Activated gamma-delta T cell (primary cell): ENCODE measurements around the gene XPNPEP2.

Experiments used
- DNase-seq: peaks from one replicate; lab custom pipeline; 2025; lab: John Stamatoyannopoulos, UW
- total RNA-seq, 2 donors: gene quantifications; one replicate each; lab custom pipeline; 2026; lab: John Stamatoyannopoulos, UW

Gene XPNPEP2
- total RNA-seq: 0.36 to 0.70 reads per million in 2 donors

- DNase-seq: no peak
Observed at GRCh38 chrX:129738466-129739308, at the start of gene XPNPEP2. Gene XPNPEP2 (plus strand): TSS chrX:129738979. CDS start chrX:129739214, 235 bp downstream.

GRCh38 chrX:129689796-129690195, 49.0 kb upstream of the XPNPEP2 start:
- no peak for DNase-seq

GRCh38 chrX:129690435-129690834, 48.3 kb upstream of the XPNPEP2 start:
- no peak for DNase-seq

GRCh38 chrX:129693354-129693753, 45.4 kb upstream of the XPNPEP2 start:
- no peak for DNase-seq

- no peak for DNase-seq
Observed at GRCh38 chrX:129694805-129695204, 44.0 kb upstream of the XPNPEP2 start.

- no peak for DNase-seq
Observed at GRCh38 chrX:129695535-129695934, 43.2 kb upstream of the XPNPEP2 start.

- DNase-seq: no peak
Observed at GRCh38 chrX:129695937-129696336, 42.8 kb upstream of the XPNPEP2 start.

GRCh38 chrX:129696463-129697155, 42.2 kb upstream of the XPNPEP2 start:
- no peak for DNase-seq

- no peak for DNase-seq
Observed at GRCh38 chrX:129697204-129697829, 41.5 kb upstream of the XPNPEP2 start.

- no peak for DNase-seq
Observed at GRCh38 chrX:129698150-129698549, 40.6 kb upstream of the XPNPEP2 start.

- DNase-seq: no peak
Observed at GRCh38 chrX:129700536-129700935, 38.2 kb upstream of the XPNPEP2 start.

GRCh38 chrX:129701624-129702069, 37.1 kb upstream of the XPNPEP2 start:
- no peak for DNase-seq

GRCh38 chrX:129704491-129704890, 34.3 kb upstream of the XPNPEP2 start:
- DNase-seq: no peak

GRCh38 chrX:129705377-129705925, 33.3 kb upstream of the XPNPEP2 start:
- DNase-seq: no peak

GRCh38 chrX:129705988-129706387, 32.8 kb upstream of the XPNPEP2 start:
- DNase-seq: no peak

- no peak for DNase-seq
Observed at GRCh38 chrX:129706400-129707072, 32.2 kb upstream of the XPNPEP2 start.

- DNase-seq: no peak
Observed at GRCh38 chrX:129714581-129714980, 24.2 kb upstream of the XPNPEP2 start.

GRCh38 chrX:129716507-129716906, 22.3 kb upstream of the XPNPEP2 start:
- no peak for DNase-seq

- no peak for DNase-seq
Observed at GRCh38 chrX:129717892-129718291, 20.9 kb upstream of the XPNPEP2 start.

GRCh38 chrX:129718676-129719075, 20.1 kb upstream of the XPNPEP2 start:
- DNase-seq: no peak

- DNase-seq: no peak
Observed at GRCh38 chrX:129719268-129719667, 19.5 kb upstream of the XPNPEP2 start.
